ENCODE data around the gene ABHD14A.

Gene ABHD14A

DNA sequence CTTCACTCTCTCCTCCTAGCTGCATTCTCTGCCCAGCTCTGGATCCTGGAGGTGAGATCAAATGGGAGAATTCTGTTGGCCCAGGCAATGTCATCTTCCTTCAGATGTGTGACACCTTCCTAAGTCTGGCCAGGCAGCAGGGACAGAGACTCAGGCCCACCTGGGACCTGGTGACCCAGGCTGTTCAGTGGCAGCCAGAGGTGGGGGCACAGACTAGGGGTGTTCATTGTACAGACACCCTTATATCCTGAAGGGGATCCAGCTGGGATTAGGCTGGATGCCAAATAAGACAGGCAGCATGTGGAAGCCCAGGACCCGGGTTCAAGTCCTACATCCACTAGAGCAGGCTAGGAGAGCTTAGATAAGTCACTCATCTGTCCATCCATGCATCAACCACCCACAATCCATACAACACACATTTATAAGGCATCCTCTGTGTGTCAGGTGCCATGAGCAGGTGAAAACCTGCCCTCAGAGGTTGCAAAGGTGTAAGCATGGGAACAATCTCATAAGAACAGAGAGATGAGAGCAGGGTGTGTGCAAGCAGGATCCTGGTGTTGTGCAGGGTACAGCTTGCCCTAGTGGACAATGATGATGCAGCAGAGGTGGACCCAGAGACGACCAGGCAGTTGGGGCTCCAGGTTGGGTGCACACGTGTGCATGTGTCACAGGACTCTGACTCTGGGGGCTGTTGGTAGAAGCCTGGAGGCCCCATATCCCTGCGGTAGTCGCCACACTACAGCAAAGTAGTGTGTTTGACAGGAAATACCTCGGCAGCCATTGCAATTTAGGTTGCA is 39.1 kb downstream of the ABHD14A start:
- no peak for DNase-seq (ENCODE audit: insufficient read length, low spot score)
- peak; percentile 76 for FAIRE-seq

DNA sequence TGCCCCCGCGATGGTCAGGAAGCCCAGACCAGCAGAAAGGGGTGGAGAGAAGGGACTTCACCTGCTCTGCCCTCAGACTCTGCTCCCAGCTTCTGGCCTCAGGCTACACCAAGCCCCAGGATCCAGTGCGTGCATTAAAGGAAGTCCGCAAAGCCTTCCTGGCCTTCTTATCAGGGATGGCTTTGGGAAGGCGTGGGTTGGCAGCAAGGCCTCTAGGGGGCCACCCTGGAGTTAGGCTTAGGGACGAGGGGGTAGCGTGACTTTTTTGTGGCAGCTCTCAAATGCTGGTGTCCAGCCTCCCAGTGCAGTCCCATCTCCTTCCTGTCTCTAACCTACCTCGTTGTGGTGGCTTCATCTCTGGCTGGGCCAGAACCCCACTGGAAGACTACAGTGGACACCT is 39.7 kb downstream of the ABHD14A start:
- DNase-seq (ENCODE audit: insufficient read length, low spot score) (no peak), FAIRE-seq (no peak)

DNA sequence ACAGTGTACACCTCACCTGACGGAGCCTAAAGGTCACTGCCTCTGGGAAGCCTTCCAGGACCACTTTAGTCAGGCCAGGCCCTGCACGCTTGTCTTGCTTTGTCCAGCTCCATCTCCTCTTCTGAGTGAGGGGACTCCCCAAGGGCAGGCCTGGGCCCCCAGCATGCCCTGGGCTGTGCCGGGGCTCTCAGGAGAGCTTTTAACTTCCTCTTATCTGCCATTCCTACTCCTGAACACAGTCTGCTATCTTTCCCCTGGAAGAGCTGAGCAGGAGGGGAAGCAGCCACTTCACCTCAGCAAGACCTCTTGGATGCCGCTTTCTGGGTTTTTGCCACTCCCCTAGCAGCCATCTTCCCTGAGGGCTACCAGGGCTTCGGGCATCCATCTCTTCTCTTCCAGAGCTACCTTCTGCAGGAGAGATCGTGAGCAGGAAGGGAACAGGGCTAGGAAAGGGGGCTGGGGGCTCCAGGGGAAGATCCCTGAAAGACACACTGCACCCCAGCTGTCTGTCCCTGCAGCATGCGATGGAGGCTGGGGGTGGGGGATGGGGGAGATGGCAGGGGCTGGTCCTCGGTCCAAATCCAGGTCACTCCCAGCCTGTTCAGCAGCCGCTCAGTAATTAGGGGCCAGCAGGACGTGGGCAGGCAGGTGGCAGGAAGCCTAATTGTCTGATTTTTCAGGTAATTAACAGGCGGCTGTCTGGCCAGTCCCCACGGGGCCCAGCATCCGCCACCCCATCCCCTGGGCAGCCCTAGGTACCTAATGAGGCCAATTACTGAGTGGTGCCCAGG is 40.8 kb downstream of the ABHD14A start:
- FAIRE-seq (no peak), DNase-seq (ENCODE audit: insufficient read length, low spot score) (no peak)

DNA sequence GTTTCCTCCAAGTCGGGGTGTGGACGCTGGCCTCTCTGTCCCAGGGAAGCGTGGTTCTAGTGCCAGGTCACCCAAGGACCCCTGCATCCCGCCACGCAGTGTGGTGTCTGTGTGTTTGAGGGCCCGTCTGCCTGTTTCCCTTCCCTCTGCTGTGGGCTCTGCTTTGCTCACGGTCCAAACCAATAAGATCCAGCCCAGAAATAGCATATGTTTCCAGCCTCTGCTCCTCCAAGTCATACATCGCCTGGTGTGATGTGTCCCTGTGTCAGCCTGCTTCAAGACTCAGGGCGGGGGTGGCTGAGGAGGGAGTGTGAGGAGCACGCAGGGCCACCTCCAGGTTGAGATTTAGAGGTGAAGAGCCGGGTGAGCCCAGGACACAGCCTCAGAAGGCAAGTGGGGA is 42.7 kb downstream of the ABHD14A start:
- no peak for FAIRE-seq

DNA sequence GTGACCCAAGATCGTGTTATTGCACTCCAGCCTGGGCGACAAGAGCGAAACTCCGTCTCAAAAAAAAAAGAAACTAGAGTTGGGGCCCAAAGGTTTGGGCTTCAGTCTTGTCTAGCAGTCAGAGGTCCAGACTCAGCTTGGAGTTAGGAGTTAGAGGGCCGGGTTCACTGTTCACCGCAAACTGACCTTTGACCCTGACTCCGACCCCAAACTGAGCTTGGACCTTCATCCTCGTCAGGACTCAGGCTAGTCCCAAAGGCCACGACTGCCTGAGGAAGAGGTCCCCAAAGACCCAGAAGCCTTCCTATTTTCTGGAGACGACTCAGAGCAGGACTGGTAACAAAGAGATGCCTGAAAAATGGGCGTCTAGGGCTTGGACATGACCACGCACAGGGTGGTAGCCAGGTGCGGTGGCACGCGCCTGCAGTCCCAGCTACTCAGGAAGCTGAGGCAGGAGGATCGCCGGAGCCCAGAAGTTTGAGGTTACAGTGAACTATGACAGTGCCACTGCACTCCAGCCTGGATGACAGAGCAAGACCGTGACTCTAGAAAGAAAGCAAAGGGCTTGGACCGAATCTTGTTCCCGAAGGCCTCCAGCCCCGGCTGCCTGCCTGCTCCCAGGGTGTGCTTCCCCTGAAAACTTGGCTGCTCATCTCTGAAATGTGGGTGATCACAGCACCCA is 43.6 kb downstream of the ABHD14A start:
- DNase-seq (ENCODE audit: insufficient read length, low spot score), result no peak

More for the DNA sequence above, 42.7 kb downstream of the ABHD14A start:
- DNase-seq (ENCODE audit: insufficient read length, low spot score), result no peak

DNA sequence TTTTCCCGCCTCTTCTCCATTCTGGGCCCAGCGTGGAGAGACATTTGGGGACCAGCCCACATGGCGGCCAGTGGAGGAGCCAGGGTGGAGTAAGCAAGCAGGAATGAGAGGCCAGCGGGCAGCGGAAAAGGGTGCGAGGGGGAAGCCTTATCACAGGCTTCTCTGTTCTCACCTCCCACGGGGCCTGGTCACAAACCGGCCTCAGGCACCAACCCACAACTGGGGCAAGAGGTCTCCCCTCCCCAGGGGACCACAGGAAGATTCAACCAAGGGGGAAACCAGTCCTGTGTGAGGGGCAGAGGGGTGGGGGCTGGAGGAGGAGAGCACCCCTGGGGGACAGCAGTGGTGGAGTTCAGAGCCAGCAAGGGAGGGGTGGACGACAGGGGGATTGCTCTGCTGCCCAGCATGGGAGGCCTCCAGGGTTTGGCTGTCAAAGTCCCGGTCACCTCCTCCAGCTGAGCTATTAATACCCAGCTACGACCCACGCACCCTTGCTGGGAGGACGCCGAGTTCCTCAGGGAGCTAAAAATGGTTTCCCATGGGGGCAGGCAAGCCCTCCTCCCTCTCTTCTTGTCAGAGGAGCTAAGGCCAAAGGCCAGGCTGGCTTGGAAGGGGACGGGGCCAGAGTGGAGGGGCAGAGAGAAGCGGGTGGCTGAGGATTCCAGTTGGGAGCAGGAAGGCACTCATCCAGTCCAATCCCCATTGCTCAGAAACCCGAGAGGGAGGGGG is 44.7 kb downstream of the ABHD14A start:
- no peak for DNase-seq (ENCODE audit: insufficient read length, low spot score)
- FAIRE-seq, result no peak

More for the DNA sequence above, 43.6 kb downstream of the ABHD14A start:
- no peak for FAIRE-seq

DNA sequence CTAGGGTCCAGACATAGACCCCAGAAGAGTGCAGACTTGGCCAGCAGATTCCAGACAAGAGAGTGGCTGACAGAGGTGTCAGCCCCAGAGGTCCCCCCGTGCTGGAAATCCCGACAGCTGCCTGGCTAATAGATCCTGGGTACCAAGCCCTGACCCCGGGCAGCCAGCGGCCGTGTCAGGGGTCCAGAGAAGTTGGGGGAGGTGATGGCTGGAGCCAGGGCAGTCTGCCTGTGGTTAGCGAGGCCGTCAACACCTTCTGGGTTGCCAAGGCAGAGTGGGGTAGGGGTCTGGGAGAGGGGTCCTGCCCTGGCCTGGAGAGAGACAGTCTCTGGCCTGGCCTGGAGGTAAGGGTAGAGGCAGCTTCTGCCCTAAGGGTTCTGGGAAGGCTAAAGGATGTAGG is 45.9 kb downstream of the ABHD14A start:
- no peak for FAIRE-seq

DNA sequence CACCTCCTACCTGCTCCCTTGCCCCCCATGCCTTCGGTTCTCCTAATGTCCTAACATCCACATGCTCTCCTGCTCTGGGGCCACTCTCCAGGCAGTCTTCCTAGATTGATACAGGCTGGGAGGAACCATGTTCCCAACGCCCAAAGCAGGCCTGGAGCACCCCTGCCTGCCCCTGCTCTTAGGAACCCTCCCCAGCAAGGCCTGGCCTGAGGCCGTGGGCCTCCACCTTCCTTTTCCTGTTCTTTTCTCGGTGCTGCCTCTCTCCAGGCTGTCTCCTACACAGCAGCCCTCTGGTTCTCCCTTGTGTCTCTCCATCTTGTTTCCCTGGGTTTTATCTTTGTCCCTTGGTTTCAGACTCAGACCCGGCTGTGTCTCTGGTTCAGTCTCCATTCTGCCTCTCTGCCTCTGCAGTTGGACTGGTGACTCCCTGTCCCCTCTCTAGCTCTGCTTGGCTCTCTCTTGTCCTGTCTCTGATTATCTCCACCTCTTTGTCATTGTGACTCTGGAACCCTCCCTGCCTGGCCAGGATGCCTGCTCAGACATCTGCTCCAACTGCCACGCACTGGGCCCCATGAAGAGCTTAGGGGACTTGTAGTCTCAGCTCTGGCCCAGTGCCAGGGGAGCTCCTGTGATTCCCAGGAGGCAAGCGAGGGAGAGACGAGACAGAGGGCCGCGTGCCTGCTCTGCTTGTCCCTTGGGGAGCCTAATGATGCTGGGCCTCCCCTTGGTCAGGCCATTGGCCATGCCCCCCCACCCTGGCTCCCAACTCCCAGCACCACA is 46.8 kb downstream of the ABHD14A start:
- FAIRE-seq, result no peak

More for the DNA sequence above, 45.9 kb downstream of the ABHD14A start:
- DNase-seq (ENCODE audit: insufficient read length, low spot score), result no peak

DNA sequence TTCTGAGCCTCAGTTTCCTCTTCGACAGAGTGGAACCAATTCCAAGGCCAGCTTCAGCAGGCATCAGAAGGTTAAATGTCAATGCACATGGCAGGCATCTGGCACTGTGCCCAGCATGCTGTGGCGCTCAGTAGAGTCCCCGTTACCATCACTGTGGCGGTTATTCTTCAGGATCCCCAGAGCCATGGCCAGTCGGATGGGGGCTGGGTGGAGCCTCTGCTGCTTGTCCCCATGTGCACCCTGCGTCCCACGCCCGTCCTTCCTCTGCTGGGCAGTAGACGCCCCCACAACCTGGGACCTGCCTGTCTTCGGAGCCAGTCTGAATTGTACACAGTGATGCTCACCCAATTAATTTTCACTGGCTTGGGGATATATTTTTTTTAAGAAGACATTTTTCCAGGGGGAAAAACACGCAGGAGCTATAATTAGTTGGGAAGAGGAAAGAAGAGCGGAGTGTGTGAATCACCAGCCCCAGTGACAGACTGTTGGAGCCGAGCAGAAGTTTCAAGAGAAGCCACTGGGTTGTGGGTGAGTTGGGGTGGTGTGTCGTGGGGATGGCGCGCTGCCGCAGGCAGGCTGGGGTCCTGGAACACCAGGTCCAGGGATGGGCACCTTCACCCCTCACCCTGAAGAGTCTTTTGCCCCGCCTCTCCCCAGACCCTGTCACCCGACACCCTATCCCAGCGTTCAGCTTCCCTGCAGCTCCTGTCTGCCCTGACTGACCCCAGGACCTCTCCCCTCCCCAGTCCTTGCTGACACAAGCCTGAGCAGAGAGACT is 47.6 kb downstream of the ABHD14A start:
- no peak for DNase-seq (ENCODE audit: insufficient read length, low spot score)

More for the DNA sequence above, 46.8 kb downstream of the ABHD14A start:
- DNase-seq (ENCODE audit: insufficient read length, low spot score), result no peak

DNA sequence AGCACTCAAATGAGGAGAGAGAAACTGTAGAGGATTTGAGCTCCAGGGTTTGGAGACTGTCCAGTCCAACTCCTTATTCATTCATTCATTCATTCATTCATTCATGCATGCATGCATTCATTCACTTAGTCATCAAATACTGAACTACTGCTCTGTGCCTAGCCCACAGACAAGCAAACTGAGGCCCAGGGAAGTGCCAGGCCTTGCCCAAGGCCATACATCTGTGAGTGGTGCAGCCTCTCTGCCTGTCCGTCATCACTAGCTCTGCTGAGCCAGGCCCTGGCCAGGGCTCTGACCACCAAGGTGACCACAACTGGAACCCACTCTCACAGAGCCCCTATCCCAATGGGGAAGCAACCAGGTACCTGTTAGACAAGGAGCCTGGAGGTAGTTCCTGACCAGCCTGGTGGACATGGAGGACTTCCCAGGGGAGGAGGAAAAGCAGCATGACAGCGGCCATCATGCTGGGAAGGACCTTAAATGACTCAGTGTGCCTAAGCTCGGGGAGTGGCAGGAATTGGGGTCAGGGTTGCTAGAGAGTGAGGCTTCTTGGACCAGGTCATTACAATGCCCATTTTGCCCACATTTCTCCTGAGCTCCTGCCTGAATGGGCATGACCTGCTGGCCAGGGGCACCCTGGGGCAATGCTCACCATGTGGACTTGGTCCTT is 48.4 kb downstream of the ABHD14A start:
- DNase-seq (ENCODE audit: insufficient read length, low spot score) (no peak), FAIRE-seq (peak; percentile 58)

More for the DNA sequence above, 47.6 kb downstream of the ABHD14A start:
- FAIRE-seq, result peak; percentile 69

DNA sequence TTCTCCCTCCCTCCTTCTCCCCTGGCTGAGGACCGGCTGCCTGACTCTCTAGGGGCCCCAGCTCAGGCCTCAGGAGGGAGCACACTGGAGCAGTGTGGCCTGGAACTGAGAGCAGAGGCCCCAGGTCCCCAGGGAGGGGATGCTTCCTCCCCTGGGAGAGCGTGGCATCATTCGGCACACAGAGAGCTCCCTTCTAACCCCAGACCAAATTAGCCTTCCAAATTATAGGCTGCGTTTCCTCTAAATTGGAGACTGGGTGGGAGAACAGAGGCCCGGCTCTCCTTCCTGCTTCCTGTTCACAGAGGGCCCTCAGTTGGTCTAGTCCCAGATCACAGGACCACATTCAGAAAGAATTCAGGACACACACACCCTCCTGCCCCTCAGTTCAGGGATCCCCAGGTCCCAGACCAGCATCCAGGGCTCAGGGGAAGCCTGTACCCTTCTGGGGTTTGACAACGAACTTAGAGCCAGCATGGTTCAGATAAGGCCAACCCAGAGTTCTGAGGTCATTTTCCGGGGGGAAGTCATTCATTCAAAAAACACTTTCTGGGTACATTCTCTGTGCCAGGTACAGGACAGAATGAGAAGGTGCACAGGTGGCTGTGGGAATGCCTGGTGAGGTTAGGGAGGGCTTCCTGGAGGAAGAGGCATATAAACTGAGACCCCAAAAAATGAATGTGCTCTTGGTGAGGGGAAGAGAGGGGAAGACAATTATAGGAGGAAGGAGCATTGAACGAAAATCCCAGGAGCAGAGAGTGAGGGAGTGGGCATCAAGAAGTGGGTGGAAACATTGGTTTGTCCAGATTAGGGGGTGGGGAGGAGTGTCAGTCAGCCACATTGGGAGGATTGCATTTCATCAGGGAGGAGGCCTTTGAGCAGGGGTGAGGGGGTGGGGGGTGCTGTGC is 49.2 kb downstream of the ABHD14A start:
- DNase-seq (ENCODE audit: insufficient read length, low spot score) (no peak), FAIRE-seq (no peak)

DNA sequence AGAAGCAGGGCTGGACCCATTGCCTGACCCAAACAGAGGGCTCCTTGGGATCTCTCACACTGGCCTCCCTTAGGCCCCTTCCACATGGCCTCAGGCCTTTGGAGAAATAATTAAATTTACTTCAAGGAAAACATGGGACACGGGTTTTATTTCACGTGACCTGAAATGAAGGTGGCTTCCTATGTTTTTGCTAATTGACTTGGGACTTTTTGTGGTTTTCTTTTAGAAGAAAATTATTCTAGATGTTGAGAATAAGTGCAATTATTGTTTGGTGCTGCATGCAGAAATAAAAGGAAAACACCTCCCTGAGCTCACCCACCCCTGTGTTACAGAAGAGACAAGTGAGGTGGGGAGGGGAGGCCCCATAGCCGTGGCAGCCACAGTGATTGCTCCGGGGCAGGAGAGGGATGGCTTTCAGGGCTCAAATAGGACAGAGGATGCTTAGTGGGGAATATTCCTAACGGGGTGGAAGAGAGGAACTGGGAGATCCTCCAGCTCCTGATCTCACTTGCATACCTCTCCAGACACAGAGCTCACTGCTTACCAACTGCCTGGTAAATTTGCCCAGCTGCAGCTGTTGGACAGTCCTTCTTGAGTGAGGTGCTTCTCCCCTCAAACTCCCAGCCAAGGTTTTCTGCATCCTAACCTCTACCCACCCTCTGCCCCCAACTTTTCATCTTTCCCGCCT is 50.0 kb downstream of the ABHD14A start:
- FAIRE-seq (no peak), DNase-seq (ENCODE audit: insufficient read length, low spot score) (no peak)

DNA sequence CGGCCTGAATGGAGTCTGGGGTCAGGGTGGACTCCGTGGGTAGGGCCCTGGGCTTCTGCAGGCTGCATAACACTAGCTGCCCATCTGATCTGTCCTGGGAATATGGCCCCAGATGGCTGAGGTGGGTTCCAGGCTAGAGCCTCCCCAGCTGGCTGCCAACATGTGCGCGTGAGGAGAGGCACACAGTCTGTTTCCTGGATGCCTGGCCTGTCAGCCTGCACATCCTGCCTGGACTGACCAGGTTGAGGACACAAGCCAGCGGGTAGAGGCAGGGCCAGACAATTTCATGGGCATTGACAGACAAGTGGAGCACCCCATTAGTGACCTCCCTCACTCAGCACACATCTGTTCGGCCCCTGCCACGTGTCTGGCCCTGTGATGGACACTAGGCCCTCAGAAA is 50.6 kb downstream of the ABHD14A start:
- no peak for DNase-seq (ENCODE audit: insufficient read length, low spot score)
- FAIRE-seq, result peak; percentile 55

DNA sequence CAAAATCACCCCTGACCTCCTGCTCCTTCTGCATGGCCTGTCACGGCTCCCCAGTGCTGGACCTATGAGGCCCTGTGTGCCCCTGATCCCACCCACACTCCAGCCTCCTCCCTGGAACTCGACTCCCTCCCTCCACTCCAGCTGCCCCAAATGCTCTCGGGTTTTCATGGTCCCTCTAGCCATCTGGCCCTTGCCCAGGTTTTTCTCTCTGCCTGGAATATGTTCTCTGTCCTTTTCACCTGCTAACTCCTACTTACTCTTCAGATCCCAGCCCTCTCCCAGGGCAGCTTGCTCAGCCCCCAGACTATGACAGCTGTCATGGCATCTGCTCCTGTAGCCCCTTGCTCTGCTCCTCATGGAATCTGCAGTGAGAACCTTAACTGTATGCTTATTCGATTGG is 51.2 kb downstream of the ABHD14A start:
- DNase-seq (ENCODE audit: insufficient read length, low spot score) (no peak), FAIRE-seq (no peak)

DNA sequence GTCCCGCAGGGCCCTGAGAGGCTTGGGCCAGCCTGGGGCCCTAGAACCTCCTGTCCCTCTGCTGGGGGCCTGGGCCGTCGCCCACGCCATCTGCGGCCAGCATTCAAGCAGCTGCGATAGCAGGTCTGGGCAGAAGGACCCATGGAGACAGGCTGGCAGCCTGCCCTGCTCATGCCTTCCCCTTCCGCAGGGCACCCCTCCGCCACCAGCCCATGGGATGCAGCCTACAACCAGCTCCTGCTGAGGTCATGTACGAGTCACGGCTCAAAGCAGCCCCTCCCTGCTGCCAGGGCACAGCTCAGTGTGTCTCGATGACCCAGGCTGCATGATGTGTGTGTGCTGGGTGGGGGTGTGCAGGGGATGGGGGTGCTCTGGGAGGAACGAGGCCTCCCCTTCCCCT is 53.7 kb downstream of the ABHD14A start:
- FAIRE-seq (peak; percentile 57), DNase-seq (ENCODE audit: insufficient read length, low spot score) (no peak)

DNA sequence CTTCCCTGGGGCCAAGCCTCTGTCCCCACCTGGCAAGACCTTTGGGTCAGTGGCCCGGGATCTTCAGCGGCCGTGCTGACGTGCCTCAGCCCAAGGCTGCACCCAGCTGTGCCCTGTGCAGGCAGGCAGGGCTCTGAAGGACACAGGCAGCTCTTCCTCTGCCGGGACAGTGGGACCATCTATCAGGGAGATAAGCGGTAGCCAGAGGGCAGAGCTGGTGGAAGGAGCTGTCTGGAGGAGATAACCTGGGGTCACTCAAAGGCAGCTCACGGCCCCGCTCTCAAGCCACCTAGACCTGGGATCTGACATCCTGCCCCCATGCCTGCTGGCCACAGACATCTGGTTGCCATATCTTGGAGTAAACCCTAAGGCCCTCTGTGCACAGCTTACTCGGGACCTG is 54.2 kb downstream of the ABHD14A start:
- FAIRE-seq (no peak), DNase-seq (ENCODE audit: insufficient read length, low spot score) (no peak)

DNA sequence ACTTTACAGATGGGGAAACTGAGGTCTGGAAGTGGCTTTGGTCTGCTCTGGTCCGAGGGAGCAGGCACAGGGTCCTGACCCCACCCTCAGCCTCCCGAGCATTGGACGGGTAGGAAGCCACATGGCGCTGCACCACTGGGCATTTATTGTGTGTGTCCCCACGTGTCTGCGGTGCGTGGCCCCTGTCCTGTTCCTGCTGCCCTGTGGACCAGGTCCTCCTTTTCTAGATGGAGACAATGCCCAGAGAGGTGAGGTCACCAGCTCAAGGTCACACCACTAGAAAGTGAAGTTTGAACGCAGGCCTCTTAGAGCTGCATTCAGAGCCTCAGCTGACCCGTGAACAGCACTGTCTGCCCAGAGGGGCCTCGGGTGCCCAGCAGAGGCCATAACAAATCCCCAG is 54.7 kb downstream of the ABHD14A start:
- FAIRE-seq (no peak), DNase-seq (ENCODE audit: insufficient read length, low spot score) (no peak)
